Endodermal cell (in vitro differentiated cells): ENCODE measurements around the gene MFRP. TPM values are rescaled to one million over a fixed set of nuclear protein-coding genes. Genes with fewer than 3 reads are reported as not detected.

Experiments
- DNase-seq: peaks from one replicate; pipeline ENCODE4 v3.0.0-alpha.2; 2017
- H3K27ac ChIP-seq: 2 replicates; pipeline ENCODE4 v1.5.1; 2013; ENCODE audit warnings: mild to moderate bottlenecking, low read depth, low read length, moderate library complexity
- H3K27me3 ChIP-seq: 2 replicates; pipeline ENCODE4 v1.6.1; 2013; ENCODE audit warnings: mild to moderate bottlenecking, low read length, moderate library complexity; ENCODE audit not compliant: insufficient read depth, control insufficient read depth, poor library complexity, severe bottlenecking
- H3K36me3 ChIP-seq: 2 replicates; pipeline ENCODE4 v1.7.0; 2013; ENCODE audit warnings: mild to moderate bottlenecking, low read length, moderate library complexity; ENCODE audit not compliant: control insufficient read depth, insufficient read depth
- H3K4me1 ChIP-seq: one replicate; pipeline ENCODE4 v1.7.0; 2013; ENCODE audit warnings: low read length; ENCODE audit not compliant: control insufficient read depth, insufficient read depth
- H3K4me3 ChIP-seq: 2 replicates; pipeline ENCODE4 v1.5.1; 2013; ENCODE audit warnings: mild to moderate bottlenecking, low read length, moderate library complexity
- H3K9ac ChIP-seq: 2 replicates; pipeline ENCODE4 v1.6.1; 2013; ENCODE audit warnings: mild to moderate bottlenecking, low read length, moderate library complexity; ENCODE audit not compliant: poor library complexity, severe bottlenecking; ENCODE audit errors: extremely low read depth
- H3K9me3 ChIP-seq: 2 replicates; pipeline ENCODE4 v1.6.1; 2013; ENCODE audit warnings: mild to moderate bottlenecking, low read length, moderate library complexity; ENCODE audit not compliant: control insufficient read depth
- H3K27ac Mint-ChIP-seq: 2 replicates; pipeline ENCODE4 v1.8.0; 2020; ENCODE audit warnings: mixed read lengths
- H3K27me3 Mint-ChIP-seq: 2 replicates; pipeline ENCODE4 v1.8.0; 2021; ENCODE audit warnings: mild to moderate bottlenecking, mixed read lengths; ENCODE audit not compliant: insufficient read depth
- H3K36me3 Mint-ChIP-seq: 2 replicates; pipeline ENCODE4 v1.8.0; 2020; ENCODE audit warnings: low read depth, mixed read lengths
- H3K4me1 Mint-ChIP-seq: 2 replicates; pipeline ENCODE4 v1.8.0; 2020; ENCODE audit warnings: mixed read lengths
- H3K4me3 Mint-ChIP-seq: 2 replicates; pipeline ENCODE4 v1.8.0; 2020; ENCODE audit warnings: mild to moderate bottlenecking, moderate library complexity, mixed read lengths
- H3K9me3 Mint-ChIP-seq: 2 replicates; pipeline ENCODE4 v1.8.0; 2020; ENCODE audit warnings: mild to moderate bottlenecking, mixed read lengths
- CTCF ChIP-seq: fragments of 200-600 bp; sonication (generic); conservative IDR thresholded peaks from 2 replicates; pipeline ENCODE4 v1.5.0; 2021; ENCODE audit warnings: antibody characterized with exemption, mild to moderate bottlenecking
- WGBS, 2 experiments: methylation state at CpG; one replicate each; pipeline versions ENCODE4 v1.1.5 to v1.1.7; 2013; ENCODE audit warnings: missing lambda C conversion rate in 2 of 2, mixed read lengths in 1 of 2; ENCODE audit not compliant: insufficient coverage in 1 of 2, insufficient read length in 1 of 2; 5-methylcytosine and 5-hydroxymethylcytosine counted together
- total RNA-seq, 2 donors: library from RNA; stranded (reverse); fragmentation: NEBNext Ultra II Directional in 1 of 2; extraction: Animal tissue kit (Norgen Biotek cat#: 25700) in 1 of 2; gene quantifications; 2 replicates in 1 of 2; 3 replicates in 1 of 2; pipeline ENCODE4 v1.2.1, GENCODE V29; 2021

MFRP gene
- total RNA-seq, 2 donors from 2014 or later, result not detected

GRCh38 chr11:119366690-119367620 is 20.4 kb upstream of the MFRP start:
- Mint-ChIP-seq H3K27me3 (peaks cover 42% of the 10 kb centered on the region), H3K4me3 (no peak overlapping the region), H3K9me3 (no peaks in the 10 kb centered on the region), H3K4me1 (peaks cover 48% of the 10 kb centered on the region), H3K36me3 (peaks cover 33% of the 10 kb centered on the region), H3K27ac (no peak overlapping the region)
- Histone ChIP-seq H3K27me3 (peaks cover 14% of the 10 kb centered on the region), H3K9me3 (no peaks in the 10 kb centered on the region), H3K27ac (no peak overlapping the region), H3K4me3 (no peak overlapping the region), H3K36me3 (peaks cover 36% of the 10 kb centered on the region), H3K9ac (no peak overlapping the region), H3K4me1 (peaks cover 20% of the 10 kb centered on the region)
- WGBS, 2 experiments, result 89 to 90% methylated on average over 9 to 11 of the region's 11 CpGs
- DNase-seq, result peak; percentile 38
- TF ChIP-seq CTCF, result no peak

- Mint-ChIP-seq H3K27ac (no peak overlapping the region), H3K36me3 (peaks cover 20% of the 10 kb centered on the region), H3K4me3 (no peak overlapping the region), H3K9me3 (no peaks in the 10 kb centered on the region), H3K4me1 (peaks cover 43% of the 10 kb centered on the region), H3K27me3 (peaks cover 42% of the 10 kb centered on the region)
- Histone ChIP-seq H3K36me3 (peaks cover 28% of the 10 kb centered on the region), H3K27me3 (peaks cover 14% of the 10 kb centered on the region), H3K9ac (no peak overlapping the region), H3K4me3 (no peak overlapping the region), H3K9me3 (no peaks in the 10 kb centered on the region), H3K27ac (no peak overlapping the region), H3K4me1 (peaks cover 35% of the 10 kb centered on the region)
- WGBS, 2 experiments, result 90 to 100% methylated on average over 1 to 6 of the region's 6 CpGs
- DNase-seq, result peak; percentile 35
- TF ChIP-seq CTCF, result no peak
These were observed 18.6 kb upstream of the MFRP start for GRCh38 chr11:119365071-119365591.

GRCh38 chr11:119363851-119364590 is 17.5 kb upstream of the MFRP start:
- Mint-ChIP-seq H3K27me3 (peaks cover 43% of the 10 kb centered on the region), H3K27ac (no peak overlapping the region), H3K4me1 (peaks cover 36% of the 10 kb centered on the region), H3K4me3 (peak overlapping the region; percentile 40), H3K36me3 (peaks cover 28% of the 10 kb centered on the region), H3K9me3 (no peaks in the 10 kb centered on the region)
- peaks cover 14% of the 10 kb centered on the region for H3K27me3 ChIP-seq
- H3K4me3 ChIP-seq, result no peak overlapping the region
- no peak overlapping the region for H3K27ac ChIP-seq
- WGBS, 2 experiments, result 11 to 14% methylated on average over 24 to 88 of the region's 88 CpGs
- no peaks in the 10 kb centered on the region for H3K9me3 ChIP-seq
- peaks cover 35% of the 10 kb centered on the region for H3K4me1 ChIP-seq
- H3K9ac ChIP-seq, result no peak overlapping the region
- DNase-seq, result peak; percentile 86
- peaks cover 31% of the 10 kb centered on the region for H3K36me3 ChIP-seq
- no peak for TF ChIP-seq CTCF
